SK-N-SH (cell line): ENCODE results near the gene ASIC2. TPM values are rescaled to one million over a fixed set of nuclear protein-coding genes. Genes with fewer than 3 reads are reported as not detected.

Experiments
- CTCF ChIA-PET: fragments of 300-600, 350-600 bp; formaldehyde crosslinking; extraction: SDS; loops from one replicate; lab custom pipeline; 2021; lab: Yijun Ruan, JAX
- POLR2A ChIA-PET: fragments of 350-600 bp; sonication (Branson Sonifier 250); formaldehyde crosslinking; extraction: SDS; loops from one replicate; lab custom pipeline; 2020; ENCODE audit warnings: antibody characterized with exemption, inconsistent platforms; lab: Yijun Ruan, JAX
- DNase-seq: peaks from one replicate; pipeline ENCODE4 v3.0.0; 2012
- H2AFZ ChIP-seq: fragments of 200-600 bp; sonication (generic); 2 replicates; pipeline ENCODE4 v1.8.1; 2016; ENCODE audit warnings: antibody characterized with exemption, mild to moderate bottlenecking, low read depth
- H3F3A ChIP-seq: fragments of 200-600 bp; sonication (generic); replicated peaks from 2 replicates; pipeline ENCODE3; 2016; ENCODE audit warnings: antibody characterized with exemption, mild to moderate bottlenecking; ENCODE audit not compliant: insufficient read depth
- H3K27ac ChIP-seq, 2 experiments: fragments of 200-500 bp in 1 of 2; fragments of 200-600 bp in 1 of 2; sonication (Bioruptor generic) in 1 of 2; sonication (generic), shearing (Covaris generic) in 1 of 2; 2 replicates each; pipeline versions ENCODE4 v1.5.1 to v1.6.1; 2014 to 2016; ENCODE audit warnings: low read depth in 2 of 2, inconsistent platforms in 1 of 2, low read length in 1 of 2, mild to moderate bottlenecking in 1 of 2, mixed read lengths in 1 of 2
- H3K27me3 ChIP-seq: fragments of 200-600 bp; sonication (generic), shearing (Covaris generic); 2 replicates; pipeline ENCODE4 v1.6.1; 2016; ENCODE audit warnings: mixed run types; ENCODE audit not compliant: insufficient read depth
- H3K36me3 ChIP-seq, 2 experiments: fragments of 200-500 bp in 1 of 2; fragments of 200-600 bp in 1 of 2; sonication (Bioruptor generic) in 1 of 2; sonication (generic) in 1 of 2; replicated peaks in 1 of 2; 2 replicates each; pipeline versions ENCODE3 to v1.5.1; 2014 to 2016; ENCODE audit warnings: low read length in 1 of 2, mild to moderate bottlenecking in 1 of 2; ENCODE audit not compliant: insufficient read depth in 2 of 2, control insufficient read depth in 1 of 2
- H3K4me1 ChIP-seq, 2 experiments: fragments of 200-500 bp in 1 of 2; fragments of 200-600 bp in 1 of 2; sonication (Bioruptor generic) in 1 of 2; sonication (generic), shearing (Covaris generic) in 1 of 2; 2 replicates each; pipeline versions ENCODE4 v1.5.1 to v1.6.1; 2014 to 2016; ENCODE audit warnings: low read depth in 1 of 2, low read length in 1 of 2, mixed run types in 1 of 2; ENCODE audit not compliant: insufficient read depth in 2 of 2, control insufficient read depth in 1 of 2
- H3K4me2 ChIP-seq: fragments of 200-600 bp; sonication (generic), shearing (Covaris generic); 2 replicates; pipeline ENCODE4 v1.6.1; 2017; ENCODE audit warnings: mixed run types
- H3K4me3 ChIP-seq, 2 experiments: fragments of 200-500 bp in 1 of 2; fragments of 200-600 bp in 1 of 2; sonication (Bioruptor generic) in 1 of 2; sonication (generic), shearing (Covaris generic) in 1 of 2; 2 replicates each; pipeline versions ENCODE4 v1.5.1 to v1.8.1; 2014 to 2016; ENCODE audit warnings: low read depth in 2 of 2, inconsistent platforms in 1 of 2, low read length in 1 of 2, mild to moderate bottlenecking in 1 of 2, mixed read lengths in 1 of 2, moderate library complexity in 1 of 2
- H3K79me2 ChIP-seq: fragments of 200-600 bp; sonication (generic); 2 replicates; pipeline ENCODE4 v1.8.1; 2017; ENCODE audit warnings: mild to moderate bottlenecking; ENCODE audit not compliant: insufficient read depth
- H3K9ac ChIP-seq: fragments of 200-600 bp; sonication (generic); 2 replicates; pipeline ENCODE4 v1.6.1; 2017; ENCODE audit warnings: mixed run types
- H3K9me2 ChIP-seq: fragments of 200-600 bp; sonication (generic); 2 replicates; pipeline ENCODE4 v1.6.1; 2017; ENCODE audit warnings: mixed run types
- H3K9me3 ChIP-seq: fragments of 200-600 bp; sonication (generic); 2 replicates; pipeline ENCODE4 v1.6.1; 2017; ENCODE audit warnings: mixed run types, mild to moderate bottlenecking, moderate library complexity
- H4K20me1 ChIP-seq: fragments of 200-600 bp; sonication (generic); 2 replicates; pipeline ENCODE4 v1.6.1; 2017; ENCODE audit warnings: mild to moderate bottlenecking, mixed run types; ENCODE audit not compliant: insufficient read depth
- CHD2 ChIP-seq: fragments of 150-350 bp; IDR thresholded peaks from 2 replicates; pipeline ENCODE4 v1.6.1; 2018; ENCODE audit warnings: low read length; ENCODE audit not compliant: partially characterized antibody
- CTCF ChIP-seq: fragments of 200-600 bp; sonication (generic); IDR thresholded peaks from 2 replicates; pipeline ENCODE4 v1.6.1; 2017; ENCODE audit warnings: antibody characterized with exemption, mild to moderate bottlenecking, moderate library complexity
- EZH2phosphoT487 ChIP-seq: fragments of 200-600 bp; sonication (generic); IDR thresholded peaks from 2 replicates; pipeline ENCODE4 v1.6.1; 2017; ENCODE audit warnings: low read depth, mixed run types, mild to moderate bottlenecking, antibody characterized with exemption, moderate library complexity, borderline replicate concordance
- FOSL2 ChIP-seq: IDR thresholded peaks from 2 replicates; pipeline ENCODE4 v1.4.0; 2012; ENCODE audit warnings: low read depth, mild to moderate bottlenecking, moderate library complexity, borderline replicate concordance
- FOXM1 ChIP-seq: IDR thresholded peaks from 2 replicates; pipeline ENCODE4 v1.4.0; 2012; ENCODE audit warnings: low read depth, mild to moderate bottlenecking
- GABPA ChIP-seq: IDR thresholded peaks from 2 replicates; pipeline ENCODE4 v1.4.0; 2012; ENCODE audit warnings: low read depth, mild to moderate bottlenecking
- IRF3 ChIP-seq: fragments of 150-350 bp; IDR thresholded peaks from 2 replicates; pipeline ENCODE4 v1.6.1; 2016; ENCODE audit warnings: mild to moderate bottlenecking, low read depth, low read length
- JUND ChIP-seq: IDR thresholded peaks from 2 replicates; pipeline ENCODE4 v1.4.0; 2012
- MXI1 ChIP-seq: IDR thresholded peaks from 2 replicates; pipeline ENCODE4 v1.6.1; 2012; ENCODE audit warnings: mild to moderate bottlenecking, low read depth, low read length, improper control_type of control experiment
- NFIC ChIP-seq: IDR thresholded peaks from 2 replicates; pipeline ENCODE4 v1.4.0; 2012; ENCODE audit warnings: borderline replicate concordance
- NRF1 ChIP-seq: IDR thresholded peaks from 2 replicates; pipeline ENCODE4 v1.6.1; 2012; ENCODE audit warnings: low read depth, mild to moderate bottlenecking, low read length
- PBX3 ChIP-seq: IDR thresholded peaks from 2 replicates; pipeline ENCODE4; 2012
- RXRA ChIP-seq: IDR thresholded peaks from 2 replicates; pipeline ENCODE4 v1.4.0; 2012; ENCODE audit warnings: low read depth, mild to moderate bottlenecking, borderline replicate concordance
- TAF1 ChIP-seq: IDR thresholded peaks from 2 replicates; pipeline ENCODE4 v1.6.1; 2012; ENCODE audit warnings: low read depth, mild to moderate bottlenecking, low read length, moderate library complexity, borderline replicate concordance
- USF2 ChIP-seq: fragments of 150-350 bp; IDR thresholded peaks from 2 replicates; pipeline ENCODE4 v1.6.1; 2017; ENCODE audit warnings: antibody characterized with exemption, low read length, low read depth, borderline replicate concordance
- YY1 ChIP-seq: IDR thresholded peaks from 2 replicates; pipeline ENCODE4 v1.4.0; 2012; ENCODE audit warnings: low read depth, mild to moderate bottlenecking
- WGBS: methylation state at CpG from one replicate; pipeline ENCODE4 v1.1.6; 2017; ENCODE audit warnings: low lambda C conversion rate; 5-methylcytosine and 5-hydroxymethylcytosine counted together
- polyA plus RNA-seq, 3 experiments: library from polyadenylated mRNA; depleted of rRNA; stranded (reverse); fragments of >200 nt; gene quantifications; 2 replicates each; pipeline ENCODE4 v1.2.3, GENCODE V29; 2012

ASIC2 gene
- polyA plus RNA-seq, 1 of the 3 experiments (the other 2 are of a cell fraction), result 0.08 TPM

GRCh38 chr17:33019161-33019890 lies 273.8 kb downstream of the ASIC2 start:
- H3F3A ChIP-seq, result no peaks in the 10 kb centered on the region
- no peak overlapping the region for H3K4me2 ChIP-seq
- no peak for DNase-seq
- H3K36me3 ChIP-seq, result no peaks in the 10 kb centered on the region
- H3K9me3 ChIP-seq, result no peaks in the 10 kb centered on the region
- ChIA-PET CTCF (interaction anchor here (1.8 to 8.3 kb wide), 2 partner anchors 19 to 20 kb away, joined by 6 to 48 read pairs; no protein-coding TSS in a partner anchor), POLR2A (no interaction called here)
- H3K9ac ChIP-seq, result no peak overlapping the region
- H2AFZ ChIP-seq, result no peak overlapping the region
- no peaks in the 10 kb centered on the region for H3K9me2 ChIP-seq
- 67% methylated on average over 17 of the region's 17 CpGs for WGBS
- no peaks in the 10 kb centered on the region for H3K27me3 ChIP-seq
- peaks cover 0 to 9% of the 10 kb centered on the region in 2 experiments; a peak in 1 of 4 replicates for H3K4me1 ChIP-seq
- no peaks in the 10 kb centered on the region for H4K20me1 ChIP-seq
- no peaks in the 10 kb centered on the region for H3K79me2 ChIP-seq
- TF ChIP-seq FOXM1 (no peak), USF2 (no peak), IRF3 (no peak), CHD2 (no peak), NRF1 (no peak), YY1 (no peak), PBX3 (no peak), EZH2phosphoT487 (no peak), NFIC (no peak), TAF1 (no peak), GABPA (no peak), MXI1 (no peak), RXRA (no peak), FOSL2 (no peak)
- H3K27ac ChIP-seq, result no peak overlapping the region
- no peak overlapping the region for H3K4me3 ChIP-seq

GRCh38 chr17:33017366-33017765 lies 275.7 kb downstream of the ASIC2 start:
- Histone ChIP-seq H2AFZ (no peak overlapping the region), H3K36me3 (no peaks in the 10 kb centered on the region), H3K9ac (no peak overlapping the region), H3K4me3 (no peak overlapping the region), H3K79me2 (no peaks in the 10 kb centered on the region), H3K27me3 (no peaks in the 10 kb centered on the region), H3K4me1 (peaks cover 5 to 10% of the 10 kb centered on the region in 2 experiments; a peak in 2 of 4 replicates), H3K9me3 (no peaks in the 10 kb centered on the region), H3K9me2 (no peaks in the 10 kb centered on the region), H3K4me2 (no peak overlapping the region), H3K27ac (no peak overlapping the region), H4K20me1 (no peaks in the 10 kb centered on the region), H3F3A (no peaks in the 10 kb centered on the region)
- ChIA-PET CTCF (interaction anchor here (1.8 to 8.3 kb wide), 2 partner anchors 18 to 21 kb away, joined by 6 to 48 read pairs; no protein-coding TSS in a partner anchor), POLR2A (no interaction called here)
- no peak for DNase-seq
- TF ChIP-seq RXRA (no peak), JUND (no peak), YY1 (no peak), NRF1 (no peak), CTCF (no peak)
- 45% methylated on average over 4 of the region's 5 CpGs for WGBS
